Transverse colon (tissue), 4 donors: ENCODE data around the gene CDH13. TPM values are rescaled to one million over a fixed set of nuclear protein-coding genes. Genes with fewer than 3 reads are reported as not detected.

Experiments used
- DNase-seq: peaks from one replicate; pipeline ENCODE4 v3.0.0-alpha.2; 2019
- H3K27ac ChIP-seq, 4 donors: fragments of 200-600 bp; sonication (generic); 2 replicates each; pipeline ENCODE4 v1.5.1; 2016 to 2018; ENCODE audit warnings: inconsistent platforms in 4 of 4
- H3K27me3 ChIP-seq: fragments of 200-600 bp; sonication (generic); 2 replicates; pipeline ENCODE4 v1.5.1; 2017; ENCODE audit warnings: inconsistent platforms
- H3K36me3 ChIP-seq, 4 donors: fragments of 200-600 bp; sonication (generic); 2 replicates each; pipeline ENCODE4 v1.5.1; 2017 to 2019; ENCODE audit warnings: inconsistent platforms in 4 of 4
- H3K4me1 ChIP-seq, 4 donors: fragments of 200-600 bp; sonication (generic); 2 replicates each; pipeline ENCODE4 v1.5.1; 2017 to 2020; ENCODE audit warnings: inconsistent platforms in 4 of 4
- H3K4me3 ChIP-seq, 4 donors: fragments of 200-600 bp; sonication (generic); 1 replicate in 1 of 4; 2 replicates in 3 of 4; pipeline versions ENCODE4 v1.5.1 to v1.6.1; 2017 to 2019; ENCODE audit warnings: inconsistent platforms in 4 of 4
- H3K9me3 ChIP-seq, 2 donors: fragments of 200-600 bp; sonication (generic); 2 replicates each; pipeline ENCODE4 v1.5.1; 2017 to 2019; ENCODE audit warnings: inconsistent platforms in 2 of 2
- CTCF ChIP-seq, 5 experiments: fragments of 200-600 bp in 3 of 5; fragments of 450-650 bp in 2 of 5; sonication (generic) in 3 of 5; IDR thresholded peaks; 1 replicate in 2 of 5; 2 replicates in 3 of 5; pipeline ENCODE4 v1.5.1; 2016 to 2017; ENCODE audit warnings: antibody characterized with exemption in 5 of 5, inconsistent platforms in 3 of 5, mild to moderate bottlenecking in 2 of 5, moderate library complexity in 1 of 5
- EP300 ChIP-seq: sonication (generic); formaldehyde crosslinking; IDR thresholded peaks from one replicate; pipeline ENCODE4 v1.6.1; 2017; ENCODE audit warnings: antibody characterized with exemption, low read depth
- POLR2A ChIP-seq: fragments of 450-650 bp; IDR thresholded peaks from one replicate; pipeline ENCODE4 v1.6.1; 2016; ENCODE audit warnings: antibody characterized with exemption, mild to moderate bottlenecking, moderate library complexity
- POLR2AphosphoS5 ChIP-seq, 3 donors: sonication (generic); formaldehyde crosslinking; IDR thresholded peaks; one replicate each; pipeline ENCODE4 v1.6.1; 2016; ENCODE audit warnings: antibody characterized with exemption in 3 of 3
- WGBS, 2 donors: methylation state at CpG; one replicate each; pipeline ENCODE4 v1.1.5; 2018; ENCODE audit warnings: low coverage in 1 of 2; 5-methylcytosine and 5-hydroxymethylcytosine counted together
- in situ Hi-C, 4 donors: fragments of 200-750 bp; cut with MboI; loops; one replicate each; pipeline versions ENCODE4 v1.15.0 to v1.15.1; 2017; ENCODE audit warnings: low sequenced_read_pairs in 3 of 4, low pct_ligation_motif_present in 1 of 4, low pct_unique_long_range_greater_than_20kb in 1 of 4
- intact Hi-C: fragments of 100-400 bp; cut with DNase I; formaldehyde crosslinking; loops from one replicate; pipeline ENCODE4 v1.15.1; 2023; ENCODE audit warnings: low total_unique reads
- total RNA-seq, 4 donors: library from RNA; depleted of rRNA; stranded (reverse); fragments of >200 nt; gene quantifications; one replicate each; pipeline ENCODE4 v1.1.0, GENCODE V29; 2016

Gene CDH13
- total RNA-seq, 4 donors from 2014 or later = 3.8 to 28.1 (median 5.8) TPM

- in situ Hi-C loops (no loop called here), intact Hi-C loops (no loop called here)
- Histone ChIP-seq H3K27me3 (no peaks in the 10 kb centered on the region), H3K4me1 (no peaks in the 10 kb centered on the region), H3K36me3 (no peaks in the 10 kb centered on the region), H3K27ac (no peak overlapping the region), H3K4me3 (no peak overlapping the region), H3K9me3 (no peaks in the 10 kb centered on the region)
- no peak for DNase-seq
- WGBS, 2 donors = 64% methylated on average over 3 of the region's 3 CpGs; no CpG with 5 or more reads in 1 of the 2 donors
- TF ChIP-seq EP300 (no peak), POLR2AphosphoS5 (IDR thresholded peaks at IDR 0.05) (no peak), POLR2A (no peak), CTCF (IDR thresholded peaks at IDR 0.05) (no peak)
These were observed 218.3 kb downstream of the CDH13 start for GRCh38 chr16:82845116-82845515.

- intact Hi-C loops (no loop called here), in situ Hi-C loops (no loop called here)
- Histone ChIP-seq H3K27ac (no peak overlapping the region), H3K9me3 (no peaks in the 10 kb centered on the region), H3K36me3 (no peaks in the 10 kb centered on the region), H3K4me3 (no peak overlapping the region), H3K27me3 (no peaks in the 10 kb centered on the region), H3K4me1 (no peaks in the 10 kb centered on the region)
- WGBS, 2 donors = 93 to 100% methylated on average over 1 of the region's 1 CpG
- no peak for TF ChIP-seq POLR2A
- TF ChIP-seq POLR2AphosphoS5 (IDR thresholded peaks at IDR 0.05) = no peak
- TF ChIP-seq EP300 = no peak
- no peak for TF ChIP-seq CTCF (IDR thresholded peaks at IDR 0.05)
- no peak for DNase-seq
These were observed 220.0 kb downstream of the CDH13 start for GRCh38 chr16:82846806-82847205.

- intact Hi-C loops = no loop called here
- H3K9me3 ChIP-seq = no peaks in the 10 kb centered on the region
- DNase-seq = no peak
- in situ Hi-C loops = no loop called here
- H3K4me1 ChIP-seq = no peaks in the 10 kb centered on the region
- TF ChIP-seq CTCF (IDR thresholded peaks at IDR 0.05) (no peak), POLR2AphosphoS5 (IDR thresholded peaks at IDR 0.05) (no peak), EP300 (no peak), POLR2A (no peak)
- H3K4me3 ChIP-seq = no peak overlapping the region
- no peaks in the 10 kb centered on the region for H3K36me3 ChIP-seq
- H3K27me3 ChIP-seq = no peaks in the 10 kb centered on the region
- H3K27ac ChIP-seq = no peak overlapping the region
These were observed 221.2 kb downstream of the CDH13 start for GRCh38 chr16:82848013-82848412.

- Histone ChIP-seq H3K27ac (no peak overlapping the region), H3K4me3 (no peak overlapping the region), H3K4me1 (no peaks in the 10 kb centered on the region), H3K27me3 (no peaks in the 10 kb centered on the region), H3K36me3 (no peaks in the 10 kb centered on the region), H3K9me3 (no peaks in the 10 kb centered on the region)
- no peak for TF ChIP-seq POLR2A
- TF ChIP-seq CTCF (IDR thresholded peaks at IDR 0.05) = no peak
- no peak for TF ChIP-seq POLR2AphosphoS5 (IDR thresholded peaks at IDR 0.05)
- TF ChIP-seq EP300 = no peak
- 70 to 85% methylated on average over 1 to 3 of the region's 3 CpGs for WGBS, 2 donors
- DNase-seq = no peak
- in situ Hi-C loops = no loop called here
- intact Hi-C loops = no loop called here
These were observed 225.7 kb downstream of the CDH13 start for GRCh38 chr16:82852388-82853008.
